ENCODE results near the gene TUBA4B. TPM values are rescaled to one million over a fixed set of nuclear protein-coding genes. Genes with fewer than 3 reads are reported as not detected.

TUBA4B gene
- total RNA-seq, 1 experiment from 2014 or later: not detected

DNA sequence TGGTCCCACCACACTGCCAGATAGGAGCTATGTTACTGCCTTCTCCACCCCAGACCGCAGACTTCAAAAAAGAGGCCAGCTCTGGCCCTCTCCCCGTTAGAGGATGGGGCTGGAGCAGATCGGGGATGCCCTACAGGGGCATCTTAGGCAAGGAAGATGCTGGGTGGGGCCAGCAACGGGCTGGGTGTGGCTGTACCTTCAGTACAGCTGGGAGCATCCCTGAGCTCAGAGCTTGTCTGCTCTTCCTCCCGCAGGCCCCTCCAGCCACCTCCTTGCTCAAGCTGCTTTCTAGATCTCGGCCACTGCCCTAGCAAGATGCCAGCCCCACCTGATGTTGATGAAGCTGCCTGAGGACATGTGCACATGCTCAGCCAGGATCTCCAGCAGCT is 46.3 kb downstream of the TUBA4B start:
- H2BK15ac ChIP-seq (ENCODE audit: low read depth, low read length): no peak overlapping the region
- H4K5ac ChIP-seq (ENCODE audit: insufficient read length, low read depth, low read length): no peak overlapping the region
- H4K8ac ChIP-seq (replicated peaks; ENCODE audit: insufficient read length, low read depth, low read length): no peak overlapping the region
- H3K9ac ChIP-seq (ENCODE audit: extremely low read depth, insufficient read length, low read length): no peak overlapping the region
- H3K4ac ChIP-seq (ENCODE audit: low read depth, low read length): no peak overlapping the region
- H3K23ac ChIP-seq (ENCODE audit: insufficient read length, low read depth, low read length): no peak overlapping the region
- no peaks in the 10 kb centered on the region for H3K79me2 ChIP-seq (ENCODE audit: insufficient read depth, low read length)
- H2AFZ ChIP-seq (ENCODE audit: low read length): no peak overlapping the region
- Mint-ChIP-seq H3K27ac (no peak overlapping the region), H3K9me3 (peaks cover 0 to 5% of the 10 kb centered on the region in 2 experiments; a peak in 2 of 5 replicates), H3K4me3 (no peak overlapping the region), H3K4me1 (peaks cover 13 to 21% of the 10 kb centered on the region in 2 experiments), H3K36me3 (ENCODE audit: insufficient read depth in 1 of 3, low read depth in 3 of 3) (peaks cover 0 to 4% (median 2%) of the 10 kb centered on the region in 3 experiments; a peak in 2 of 7 replicates), H3K27me3 (ENCODE audit: low read depth) (peaks cover 64% of the 10 kb centered on the region)
- peaks cover 1% of the 10 kb centered on the region for H3K23me2 ChIP-seq (ENCODE audit: insufficient read length, low read depth, low read length, poor library complexity, severe bottlenecking)
- H3K79me1 ChIP-seq (ENCODE audit: insufficient read depth, low read depth, low read length, poor library complexity, severe bottlenecking): no peaks in the 10 kb centered on the region
- no peaks in the 10 kb centered on the region for H3K4me1 ChIP-seq (ENCODE audit: insufficient read depth, low read length)
- H3K27ac ChIP-seq (ENCODE audit: insufficient read length, low read depth, low read length): no peak overlapping the region
- H2BK5ac ChIP-seq (ENCODE audit: insufficient read length, low read length): no peak overlapping the region
- H3T11ph ChIP-seq (ENCODE audit: low read length): no peak overlapping the region
- H4K91ac ChIP-seq (ENCODE audit: insufficient read length, low read depth, low read length): no peak overlapping the region
- no CpG with 5 or more reads among the region's 6 CpGs for WGBS (ENCODE audit: extremely low coverage, insufficient read length, low lambda C conversion rate)
- no peak overlapping the region for H2BK12ac ChIP-seq (ENCODE audit: insufficient read length, low read depth, low read length)
- DNase-seq: no peak
- H3K14ac ChIP-seq (ENCODE audit: insufficient read depth, low read length): no peak overlapping the region
- no peak overlapping the region for H3K56ac ChIP-seq (ENCODE audit: insufficient read length, low read depth, low read length)
- no peaks in the 10 kb centered on the region for H3K9me3 ChIP-seq (ENCODE audit: control insufficient read depth, low read depth, low read length)
- no peak overlapping the region for H3K4me2 ChIP-seq (ENCODE audit: insufficient read depth, insufficient read length, low read length)
- TF ChIP-seq, protein P1, sequence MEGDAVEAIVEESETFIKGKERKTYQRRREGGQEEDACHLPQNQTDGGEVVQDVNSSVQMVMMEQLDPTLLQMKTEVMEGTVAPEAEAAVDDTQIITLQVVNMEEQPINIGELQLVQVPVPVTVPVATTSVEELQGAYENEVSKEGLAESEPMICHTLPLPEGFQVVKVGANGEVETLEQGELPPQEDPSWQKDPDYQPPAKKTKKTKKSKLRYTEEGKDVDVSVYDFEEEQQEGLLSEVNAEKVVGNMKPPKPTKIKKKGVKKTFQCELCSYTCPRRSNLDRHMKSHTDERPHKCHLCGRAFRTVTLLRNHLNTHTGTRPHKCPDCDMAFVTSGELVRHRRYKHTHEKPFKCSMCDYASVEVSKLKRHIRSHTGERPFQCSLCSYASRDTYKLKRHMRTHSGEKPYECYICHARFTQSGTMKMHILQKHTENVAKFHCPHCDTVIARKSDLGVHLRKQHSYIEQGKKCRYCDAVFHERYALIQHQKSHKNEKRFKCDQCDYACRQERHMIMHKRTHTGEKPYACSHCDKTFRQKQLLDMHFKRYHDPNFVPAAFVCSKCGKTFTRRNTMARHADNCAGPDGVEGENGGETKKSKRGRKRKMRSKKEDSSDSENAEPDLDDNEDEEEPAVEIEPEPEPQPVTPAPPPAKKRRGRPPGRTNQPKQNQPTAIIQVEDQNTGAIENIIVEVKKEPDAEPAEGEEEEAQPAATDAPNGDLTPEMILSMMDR (conservative IDR thresholded peaks at IDR 0.05): no peak
- no peaks in the 10 kb centered on the region for H4K20me1 ChIP-seq (ENCODE audit: control insufficient read depth, insufficient read depth, insufficient read length)
- H3K18ac ChIP-seq (ENCODE audit: insufficient read length, low read depth, low read length): no peak overlapping the region
- H2BK120ac ChIP-seq (ENCODE audit: low read depth, low read length, poor library complexity, severe bottlenecking): no peak overlapping the region
- no peaks in the 10 kb centered on the region; the same call in 1 of the 2 replicates for H3K27me3 ChIP-seq (ENCODE audit: insufficient read depth, low read length)
- no peak overlapping the region for H2AK5ac ChIP-seq (ENCODE audit: insufficient read length, low read length)
- no peak overlapping the region for H2BK20ac ChIP-seq (ENCODE audit: low read depth, low read length, poor library complexity, severe bottlenecking)
